Calu3 (cell line): ENCODE results near the gene RASL11B. TPM values are rescaled to one million over a fixed set of nuclear protein-coding genes. Genes with fewer than 3 reads are reported as not detected.

Source experiments
- BruUV-seq: library from RNA; stranded (reverse); fragments of 400-500 nt; replicated peaks from 2 replicates; lab custom pipeline; 2021; lab: Mats Ljungman, UMichigan
- CTCF ChIA-PET: fragments of 300-600 bp; sonication (Branson Sonifier 250); formaldehyde crosslinking; loops from one replicate; lab custom pipeline; 2022; ENCODE audit warnings: antibody characterized with exemption; lab: Charles Lee
- DNase-seq: peaks from one replicate; pipeline ENCODE4 v3.0.0; 2022
- H3K27ac Mint-ChIP-seq: one replicate; pipeline ENCODE4 v1.8.0; 2022; ENCODE audit warnings: mixed read lengths; ENCODE audit not compliant: unreplicated experiment
- H3K27me3 Mint-ChIP-seq: one replicate; pipeline ENCODE4 v1.8.0; 2022; ENCODE audit warnings: mixed read lengths; ENCODE audit not compliant: unreplicated experiment
- H3K36me3 Mint-ChIP-seq: one replicate; pipeline ENCODE4 v1.8.0; 2022; ENCODE audit warnings: mild to moderate bottlenecking, moderate library complexity, mixed read lengths; ENCODE audit not compliant: insufficient read depth, unreplicated experiment
- H3K4me1 Mint-ChIP-seq: one replicate; pipeline ENCODE4 v1.8.0; 2022; ENCODE audit warnings: mild to moderate bottlenecking, low read depth, mixed read lengths; ENCODE audit not compliant: unreplicated experiment
- H3K4me3 Mint-ChIP-seq: one replicate; pipeline ENCODE4 v1.8.0; 2022; ENCODE audit warnings: mild to moderate bottlenecking, low read depth, moderate library complexity, mixed read lengths; ENCODE audit not compliant: unreplicated experiment
- H3K9me3 Mint-ChIP-seq: one replicate; pipeline ENCODE4 v1.8.0; 2022; ENCODE audit warnings: low read depth, mixed read lengths; ENCODE audit not compliant: unreplicated experiment
- intact Hi-C: fragments of 100-400 bp; cut with micrococcal nuclease; formaldehyde crosslinking; loops from one replicate; pipeline ENCODE4 v1.10.0; 2022; ENCODE audit not compliant: unreplicated experiment
- total RNA-seq: library from RNA; stranded (reverse); gene quantifications from 2 replicates; pipeline ENCODE4 v1.2.3, GENCODE V29; 2022
- TF ChIP-seq, protein P1 (sequence below): fragments of 200-600 bp; IDR thresholded peaks from one replicate; pipeline ENCODE4 v1.8.0; 2022; ENCODE audit warnings: antibody characterized with exemption; ENCODE audit not compliant: unreplicated experiment

Gene RASL11B
- total RNA-seq, 1 experiment from 2014 or later, result 0.64 TPM

DNA sequence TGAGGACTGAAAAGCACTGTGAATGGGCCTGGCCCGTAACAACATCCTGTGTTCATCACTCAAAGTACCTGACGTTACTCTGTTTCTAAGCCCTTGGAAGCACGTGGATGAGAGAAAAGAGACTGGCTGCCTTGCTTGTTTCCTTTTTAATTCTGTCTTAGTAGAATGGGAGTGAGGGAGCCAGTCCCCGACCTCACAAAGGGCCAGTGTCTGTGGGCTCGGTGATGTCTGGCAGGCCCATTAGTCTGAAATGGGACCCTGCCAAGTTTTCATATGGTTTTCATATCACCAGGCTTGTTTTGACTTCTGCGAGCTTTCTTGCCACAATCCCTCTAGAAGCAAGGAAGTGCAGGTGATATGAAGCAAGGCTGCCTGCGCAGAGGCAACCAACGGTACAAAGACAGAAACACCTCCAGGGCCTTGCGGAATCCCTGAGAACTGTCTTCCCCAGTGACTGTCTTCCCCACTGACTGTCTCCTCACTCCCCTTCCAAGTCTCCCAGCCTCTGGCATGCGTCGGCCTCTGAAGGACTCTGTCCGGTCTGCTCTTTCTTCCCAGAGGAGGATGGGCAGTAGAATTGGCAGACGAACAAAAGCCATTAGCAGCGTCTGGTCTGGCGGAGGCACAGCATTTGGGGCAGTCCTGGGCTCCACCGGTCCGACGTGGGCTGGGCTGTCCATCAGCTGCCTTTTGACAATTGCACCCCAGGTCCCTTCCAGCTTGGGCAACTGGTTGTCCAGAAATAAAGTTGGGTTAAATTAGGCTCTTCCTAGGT, 20.2 kb upstream of the RASL11B start:
- H3K27me3 Mint-ChIP-seq, result no peaks in the 10 kb centered on the region
- BruUV-seq, result no TSS peak

DNA sequence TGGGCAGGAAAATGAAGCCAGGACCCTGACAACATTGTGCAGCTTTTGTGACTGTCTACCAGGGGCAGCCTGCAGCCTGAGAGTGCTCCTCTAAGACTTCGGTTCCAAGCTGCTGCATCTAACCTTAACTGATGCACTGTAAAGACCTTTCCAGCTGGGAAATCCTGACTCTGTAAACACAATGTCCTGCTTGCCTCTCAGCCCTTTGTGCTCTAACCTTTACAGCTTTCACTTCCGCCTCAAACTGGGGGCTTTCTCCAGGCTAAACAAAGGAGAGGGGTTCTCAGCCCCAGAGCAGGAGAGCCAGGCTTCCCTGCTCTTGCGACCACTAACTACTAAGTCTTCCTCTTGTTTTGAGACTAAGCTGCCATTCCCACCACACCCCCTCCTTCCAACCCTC, 19.3 kb upstream of the RASL11B start:
- no peak overlapping the region for H3K4me3 Mint-ChIP-seq
- H3K9me3 Mint-ChIP-seq, result no peaks in the 10 kb centered on the region
- CTCF ChIA-PET, result no interaction called here
- peaks cover 13% of the 10 kb centered on the region for H3K4me1 Mint-ChIP-seq
- TF ChIP-seq, protein P1, sequence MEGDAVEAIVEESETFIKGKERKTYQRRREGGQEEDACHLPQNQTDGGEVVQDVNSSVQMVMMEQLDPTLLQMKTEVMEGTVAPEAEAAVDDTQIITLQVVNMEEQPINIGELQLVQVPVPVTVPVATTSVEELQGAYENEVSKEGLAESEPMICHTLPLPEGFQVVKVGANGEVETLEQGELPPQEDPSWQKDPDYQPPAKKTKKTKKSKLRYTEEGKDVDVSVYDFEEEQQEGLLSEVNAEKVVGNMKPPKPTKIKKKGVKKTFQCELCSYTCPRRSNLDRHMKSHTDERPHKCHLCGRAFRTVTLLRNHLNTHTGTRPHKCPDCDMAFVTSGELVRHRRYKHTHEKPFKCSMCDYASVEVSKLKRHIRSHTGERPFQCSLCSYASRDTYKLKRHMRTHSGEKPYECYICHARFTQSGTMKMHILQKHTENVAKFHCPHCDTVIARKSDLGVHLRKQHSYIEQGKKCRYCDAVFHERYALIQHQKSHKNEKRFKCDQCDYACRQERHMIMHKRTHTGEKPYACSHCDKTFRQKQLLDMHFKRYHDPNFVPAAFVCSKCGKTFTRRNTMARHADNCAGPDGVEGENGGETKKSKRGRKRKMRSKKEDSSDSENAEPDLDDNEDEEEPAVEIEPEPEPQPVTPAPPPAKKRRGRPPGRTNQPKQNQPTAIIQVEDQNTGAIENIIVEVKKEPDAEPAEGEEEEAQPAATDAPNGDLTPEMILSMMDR, result no peak
- intact Hi-C loops, result loop anchor here (10.0 kb wide), 1 partner anchor 72 kb away; no protein-coding TSS in a partner anchor
- no peak for DNase-seq
- no peak overlapping the region for H3K27ac Mint-ChIP-seq
- H3K36me3 Mint-ChIP-seq, result no peaks in the 10 kb centered on the region
- H3K27me3 Mint-ChIP-seq, result no peaks in the 10 kb centered on the region
- no TSS peak for BruUV-seq

More for the DNA sequence above, 20.2 kb upstream of the RASL11B start:
- no peak for DNase-seq
- Mint-ChIP-seq H3K36me3 (no peaks in the 10 kb centered on the region), H3K27ac (no peak overlapping the region), H3K4me3 (no peak overlapping the region), H3K4me1 (peaks cover 11% of the 10 kb centered on the region), H3K9me3 (no peaks in the 10 kb centered on the region)
- TF ChIP-seq, protein P1, result no peak
- CTCF ChIA-PET, result no interaction called here
- intact Hi-C loops, result loop anchor here (10.0 kb wide), 1 partner anchor 73 kb away; no protein-coding TSS in a partner anchor

DNA sequence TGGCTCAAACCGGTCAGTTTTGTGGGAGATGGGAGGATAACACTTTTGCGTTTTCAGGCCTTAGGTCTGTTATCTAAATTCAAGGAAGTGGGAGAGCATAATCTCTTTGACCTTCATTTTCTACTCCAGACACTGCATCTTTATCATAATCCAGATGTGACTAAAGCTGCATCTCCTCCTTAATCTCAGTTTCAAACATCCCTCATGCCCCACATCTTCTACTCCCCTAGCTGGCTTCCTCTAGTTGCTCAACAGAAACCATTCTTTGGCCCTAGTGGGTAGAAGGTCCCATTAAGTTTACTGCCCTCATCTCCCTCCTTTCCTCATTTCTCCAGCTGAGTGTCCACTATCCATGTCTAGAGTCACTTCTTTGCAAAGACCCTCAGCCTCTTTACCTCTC, 18.8 kb upstream of the RASL11B start:
- H3K9me3 Mint-ChIP-seq, result no peaks in the 10 kb centered on the region
- H3K4me3 Mint-ChIP-seq, result no peak overlapping the region
- BruUV-seq, result no TSS peak
- H3K27ac Mint-ChIP-seq, result no peak overlapping the region
- DNase-seq, result no peak
- H3K27me3 Mint-ChIP-seq, result no peaks in the 10 kb centered on the region
- intact Hi-C loops, result loop anchor here (10.0 kb wide), 1 partner anchor 71 kb away; no protein-coding TSS in a partner anchor
- H3K36me3 Mint-ChIP-seq, result no peaks in the 10 kb centered on the region
- CTCF ChIA-PET, result no interaction called here
- H3K4me1 Mint-ChIP-seq, result peaks cover 13% of the 10 kb centered on the region
- TF ChIP-seq, protein P1, result no peak

DNA sequence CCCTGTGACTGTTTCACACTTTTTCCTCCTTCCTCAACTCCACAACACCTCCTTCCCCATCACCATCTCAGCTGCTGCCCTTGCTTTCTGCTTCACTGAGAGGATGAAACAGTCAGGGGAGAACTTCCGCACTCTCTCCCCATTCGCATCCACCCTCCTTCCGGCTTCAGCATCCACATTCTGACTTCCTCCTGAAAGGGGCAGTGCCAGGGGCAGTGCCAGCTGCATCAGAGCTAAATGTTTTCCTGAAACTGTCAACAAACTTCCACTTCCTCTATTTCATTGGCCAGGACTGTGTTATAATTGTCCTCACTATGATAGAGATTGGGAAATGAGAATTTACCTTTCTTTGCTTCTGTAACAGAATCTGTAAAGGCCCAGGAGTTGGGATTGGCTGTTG, 18.2 kb upstream of the RASL11B start:
- H3K9me3 Mint-ChIP-seq, result no peaks in the 10 kb centered on the region
- H3K27me3 Mint-ChIP-seq, result no peaks in the 10 kb centered on the region
- no peak overlapping the region for H3K4me3 Mint-ChIP-seq
- peaks cover 14% of the 10 kb centered on the region for H3K4me1 Mint-ChIP-seq
- intact Hi-C loops, result loop anchor here (10.0 kb wide), 1 partner anchor 71 kb away; no protein-coding TSS in a partner anchor
- TF ChIP-seq, protein P1, result no peak
- no TSS peak for BruUV-seq
- CTCF ChIA-PET, result no interaction called here
- H3K27ac Mint-ChIP-seq, result no peak overlapping the region
- no peaks in the 10 kb centered on the region for H3K36me3 Mint-ChIP-seq
- no peak for DNase-seq
